Right lobe of liver (tissue), 4 donors: ENCODE measurements around the gene BLMH.

Experiments
- CTCF ChIP-seq, 4 donors: fragments of 200-600 bp in 3 of 4; fragments of 450-650 bp in 1 of 4; IDR thresholded peaks; one replicate each; pipeline versions ENCODE4 v1.5.1 to v1.8.0; 2016 to 2022; ENCODE audit warnings: antibody characterized with exemption in 4 of 4, mild to moderate bottlenecking in 2 of 4
- POLR2A ChIP-seq: fragments of 450-650 bp; IDR thresholded peaks from one replicate; pipeline ENCODE4 v1.6.1; 2017; ENCODE audit warnings: antibody characterized with exemption, mild to moderate bottlenecking
- donor health status: DM: no; HTN: no; CAD: no.
- donor health status: DM: no; HTN: no; CAD: no.
- donor health status: DM: no; HTN: yes; CAD: no.

GRCh38 chr17:30321314-30321713, 29.6 kb upstream of the BLMH start:
- no peak for TF ChIP-seq CTCF (IDR thresholded peaks at IDR 0.05)
- no peak for TF ChIP-seq POLR2A
